Heart right ventricle (tissue), 16 donors: Measurements from ENCODE around the gene TRPV4. TPM values are rescaled to one million over a fixed set of nuclear protein-coding genes. Genes with fewer than 3 reads are reported as not detected.

Experiments used
- ATAC-seq, 8 donors: fragments of 200-7000 bp; cut with Tn5 transposase; one replicate each; pipeline ENCODE4 v1.9.1; 2020; ENCODE audit warnings: mild to moderate bottlenecking in 8 of 8, moderate library complexity in 8 of 8, moderate number of reproducible peaks in 1 of 8
- DNase-seq, 2 donors: peaks; one replicate each; pipeline ENCODE4 v3.0.0-alpha.2; 2020
- H3K27ac ChIP-seq, 10 donors: fragments of 200-600 bp; sonication (generic) in 2 of 10; one replicate each; pipeline versions ENCODE4 v1.5.0 to v1.8.0; 2020 to 2022; ENCODE audit warnings: mild to moderate bottlenecking in 3 of 10
- H3K27me3 ChIP-seq, 7 donors: fragments of 200-600 bp; one replicate each; pipeline ENCODE4 v1.8.0; 2021 to 2022; ENCODE audit warnings: mild to moderate bottlenecking in 2 of 7
- H3K36me3 ChIP-seq, 9 donors: fragments of 200-600 bp; sonication (generic) in 1 of 9; one replicate each; pipeline versions ENCODE4 v1.5.0 to v1.8.0; 2020 to 2022; ENCODE audit warnings: mild to moderate bottlenecking in 2 of 9
- H3K4me1 ChIP-seq, 9 donors: fragments of 200-600 bp; sonication (generic) in 1 of 9; one replicate each; pipeline versions ENCODE4 v1.5.0 to v1.8.0; 2020 to 2022; ENCODE audit warnings: mild to moderate bottlenecking in 4 of 9
- H3K4me3 ChIP-seq, 10 donors: fragments of 200-600 bp; sonication (generic) in 2 of 10; one replicate each; pipeline versions ENCODE4 v1.5.0 to v1.8.0; 2020 to 2022; ENCODE audit warnings: mild to moderate bottlenecking in 7 of 10, moderate library complexity in 2 of 10
- H3K9me3 ChIP-seq, 11 donors: fragments of 200-600 bp in 10 of 11; sonication (generic) in 2 of 11; one replicate each; pipeline versions ENCODE4 v1.5.0 to v1.8.0; 2013 to 2022; ENCODE audit warnings: mild to moderate bottlenecking in 2 of 11, control low read depth in 1 of 11, moderate library complexity in 1 of 11
- CTCF ChIP-seq, 9 donors: fragments of 200-600 bp; sonication (generic) in 2 of 9; IDR thresholded peaks; one replicate each; pipeline versions ENCODE4 v1.5.0 to v1.8.0; 2021 to 2022; ENCODE audit warnings: antibody characterized with exemption in 9 of 9, mild to moderate bottlenecking in 5 of 9, moderate library complexity in 1 of 9
- WGBS, 2 donors: extraction: QIAGEN DNeasy Blood & Tissue Kit; methylation state at CpG; one replicate each; pipeline ENCODE4 v1.1.7; 2013; ENCODE audit warnings: inconsistent platforms in 1 of 2; 5-methylcytosine and 5-hydroxymethylcytosine counted together
- intact Hi-C, 10 donors: fragments of 100-400 bp; cut with DNase I; formaldehyde crosslinking; loops; one replicate each; pipeline versions ENCODE4 v1.11.1 to v1.14.2; 2022
- polyA plus RNA-seq, 2 donors: library from polyadenylated mRNA; stranded (reverse); fragments of 200-250 nt; gene quantifications; one replicate each; pipeline ENCODE4 v1.2.3, GENCODE V29; 2013
- total RNA-seq, 10 donors: library from RNA; stranded (reverse); fragmentation: NEBNext Ultra II Directional in 3 of 10; extraction: Animal tissue kit (Norgen Biotek cat#: 25700) in 3 of 10; gene quantifications; one replicate each; pipeline versions ENCODE4 v1.2.1 to v1.2.4, GENCODE V29; 2021 to 2023
- donor health status: Arrhythmogenic right ventricular cardiomyopathy.
- donor health status: ischemic (EF 13 %, LVEDD 7.1; RV severe dilation, severe dysfunction).
- donor health status: healthy with polysubstance abuse.
- donor health status: DM: no; HTN: yes; CAD: no.
- donor health status: DM: no; HTN: no; CAD: no.
- donor health status: ischemic (EF 25% LVEDD 6.9; RV normal size, moderate dysfunction).
- donor health status: ischemic (EF 25% LVEDD 5.7; RV mildly dilated, moderate dysfunction).
- donor health status: healthy.
- donor health status: DM: yes; HTN: yes; CAD: no.
- donor health status: Ischemic cardiomyopathy.
- donor health status: ischemic (EF 35%, LVEDD 5.7; RV mildly dilated, moderate dysfunction).
- donor health status: nonischemic (EF 11% LVEDD 7.7; RV severe dilation, severe dysfunction).
- donor health status: DM: yes; HTN: yes; CAD: no.
- donor health status: PGD.
- donor health status: ischemic (EF 29% LVEDD 5.4; RV normal size, mild dysfunction).
- donor health status: nonischemic (EF 23%, LVEDD 6.1; RV moderate dilation, normal function).

TRPV4 gene
- total and polyA plus RNA-seq, 12 donors = 0.07 to 1.0 (median 0.28) TPM; not detected in 2

GRCh38 chr12:109798691-109799090 lies 34.5 kb downstream of the TRPV4 start:
- 90% methylated on average over 20 of the region's 20 CpGs for WGBS, 2 donors
- no peak overlapping the region for H3K27ac ChIP-seq
- no peaks in the 10 kb centered on the region for H3K27me3 ChIP-seq
- no peak overlapping the region for H3K4me3 ChIP-seq
- ATAC-seq (no peak), DNase-seq (no peak)
- intact Hi-C loops = no loop called here
- H3K36me3 ChIP-seq = no peaks in the 10 kb centered on the region
- H3K9me3 ChIP-seq = no peaks in the 10 kb centered on the region
- H3K4me1 ChIP-seq = no peaks in the 10 kb centered on the region
- TF ChIP-seq CTCF (IDR thresholded peaks at IDR 0.05) = no peak

DNA sequence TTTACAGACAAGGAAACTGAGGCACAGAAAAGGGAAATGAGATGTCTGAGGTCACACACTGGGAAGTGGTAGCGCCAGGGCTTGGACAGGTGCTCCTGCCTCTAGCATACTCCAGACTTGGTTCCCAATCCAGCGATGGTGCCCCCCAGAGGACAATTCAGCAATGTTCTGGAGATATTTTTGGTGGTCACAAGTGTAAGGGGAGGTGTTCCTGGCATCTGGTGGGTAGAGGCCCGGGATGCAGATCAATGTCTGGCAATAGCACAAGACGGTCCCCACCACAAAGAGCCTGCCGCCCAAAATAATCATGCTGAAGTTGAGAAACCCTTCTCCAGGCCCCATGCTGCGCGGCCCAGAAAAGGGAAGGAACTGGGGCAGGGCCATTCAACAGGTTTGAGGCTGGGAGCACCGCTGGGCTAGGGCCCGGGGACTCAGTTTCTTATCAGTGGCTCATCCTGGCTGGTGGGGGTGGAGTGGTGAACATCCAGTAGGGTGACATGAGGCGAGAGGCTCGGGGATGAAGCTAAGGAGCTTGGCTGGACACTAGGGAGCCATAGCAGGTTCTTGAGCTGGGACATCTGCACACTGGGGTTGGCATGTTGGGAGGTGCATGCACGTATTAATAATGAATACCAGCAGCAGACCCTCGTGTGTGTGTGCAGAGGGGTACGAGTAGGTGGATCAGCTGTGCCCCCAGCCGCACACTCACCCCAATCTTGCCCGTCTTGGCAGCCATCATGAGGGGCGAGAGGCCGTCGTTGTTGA lies 35.1 kb downstream of the TRPV4 start:
- 79 to 80% methylated on average over 19 of the region's 19 CpGs for WGBS, 2 donors
- Histone ChIP-seq H3K4me1 (no peaks in the 10 kb centered on the region), H3K27ac (no peak overlapping the region), H3K27me3 (no peaks in the 10 kb centered on the region), H3K4me3 (no peak overlapping the region), H3K36me3 (no peaks in the 10 kb centered on the region), H3K9me3 (no peaks in the 10 kb centered on the region)
- DNase-seq (no peak), ATAC-seq (no peak)
- TF ChIP-seq CTCF (IDR thresholded peaks at IDR 0.05) = peak in 2 of 9 donors; percentile 8 to 10
- intact Hi-C loops = no loop called here

DNA sequence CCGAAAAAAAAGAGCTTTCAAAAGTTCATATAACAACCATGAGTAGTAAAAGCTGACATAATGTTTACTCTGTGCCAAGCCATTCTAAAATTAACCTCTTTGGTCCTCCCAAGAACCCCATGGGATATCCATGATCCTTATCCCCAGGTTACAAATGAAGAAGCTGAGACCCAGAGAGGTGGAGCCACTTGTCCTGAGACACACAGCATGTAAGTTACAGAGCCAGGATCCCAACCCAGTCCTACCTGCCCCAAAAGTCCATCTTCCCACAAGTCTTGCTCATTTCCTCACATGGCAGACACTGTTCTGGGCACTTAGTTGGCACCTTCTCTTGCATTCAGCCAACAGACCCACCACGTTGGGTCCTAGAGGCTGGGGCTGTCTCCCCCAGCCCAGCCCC lies 37.1 kb downstream of the TRPV4 start:
- no peak overlapping the region for H3K27ac ChIP-seq
- peak in 1 of 8 donors; percentile 33 for ATAC-seq
- intact Hi-C loops = no loop called here
- H3K4me1 ChIP-seq = no peaks in the 10 kb centered on the region
- TF ChIP-seq CTCF (IDR thresholded peaks at IDR 0.05) = no peak
- WGBS, 2 donors = 79% methylated on average over 2 of the region's 2 CpGs
- H3K36me3 ChIP-seq = no peaks in the 10 kb centered on the region
- H3K4me3 ChIP-seq = no peak overlapping the region
- H3K27me3 ChIP-seq = no peaks in the 10 kb centered on the region
- no peak for DNase-seq
- no peaks in the 10 kb centered on the region for H3K9me3 ChIP-seq

DNA sequence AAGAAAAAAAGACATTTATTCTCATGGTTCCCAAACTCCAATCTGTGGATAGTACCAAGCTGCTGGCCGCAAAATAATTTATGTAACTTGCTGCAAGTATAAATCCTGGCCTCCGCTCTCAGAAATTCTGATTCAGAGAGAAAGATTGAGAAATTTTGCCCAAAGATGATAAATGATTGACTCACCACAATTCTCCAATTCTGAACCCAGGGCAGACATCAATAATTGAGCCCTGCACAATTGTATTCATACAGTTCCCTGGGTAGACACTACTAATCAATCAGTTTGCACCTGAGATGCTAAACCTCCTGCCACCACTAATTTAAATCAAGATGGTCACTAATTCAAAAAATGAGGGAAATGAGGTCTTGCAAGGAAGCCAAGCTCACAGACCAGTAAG lies 38.2 kb downstream of the TRPV4 start:
- ATAC-seq (no peak), DNase-seq (no peak)
- TF ChIP-seq CTCF (IDR thresholded peaks at IDR 0.05) = no peak
- Histone ChIP-seq H3K27me3 (no peaks in the 10 kb centered on the region), H3K27ac (no peak overlapping the region), H3K4me3 (no peak overlapping the region), H3K4me1 (no peaks in the 10 kb centered on the region), H3K36me3 (no peaks in the 10 kb centered on the region), H3K9me3 (no peaks in the 10 kb centered on the region)
- intact Hi-C loops = no loop called here
- 89 to 94% methylated on average over 2 of the region's 2 CpGs for WGBS, 2 donors
